ENCODE data around the gene FOXJ2.
"Not testable (repeated sequence)": the region's sequence is repeated elsewhere in the genome, so short reads cannot be mapped to it uniquely, and the experiment has no call there.

Gene FOXJ2

DNA sequence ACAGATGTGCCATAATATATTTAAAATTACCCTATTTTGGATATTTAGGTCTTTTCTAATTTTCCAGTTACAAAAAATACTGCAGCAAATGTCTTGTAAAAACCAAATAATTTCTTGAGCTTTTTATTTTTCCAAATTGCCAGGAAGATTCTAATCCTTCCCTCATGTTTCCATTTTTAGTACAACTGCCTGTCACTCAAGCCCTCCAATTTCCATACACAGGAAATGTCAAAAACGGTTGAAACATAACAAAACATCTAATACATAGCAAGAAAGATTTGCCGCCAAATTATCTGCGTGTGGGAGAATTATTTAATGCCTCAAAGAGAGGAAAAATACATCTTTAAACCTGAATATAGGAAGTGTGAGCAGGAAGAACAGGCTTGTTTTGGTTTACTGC, 2.3 kb upstream of the FOXJ2 start:
- DNase-seq (ENCODE audit: low spot score), result no peak

DNA sequence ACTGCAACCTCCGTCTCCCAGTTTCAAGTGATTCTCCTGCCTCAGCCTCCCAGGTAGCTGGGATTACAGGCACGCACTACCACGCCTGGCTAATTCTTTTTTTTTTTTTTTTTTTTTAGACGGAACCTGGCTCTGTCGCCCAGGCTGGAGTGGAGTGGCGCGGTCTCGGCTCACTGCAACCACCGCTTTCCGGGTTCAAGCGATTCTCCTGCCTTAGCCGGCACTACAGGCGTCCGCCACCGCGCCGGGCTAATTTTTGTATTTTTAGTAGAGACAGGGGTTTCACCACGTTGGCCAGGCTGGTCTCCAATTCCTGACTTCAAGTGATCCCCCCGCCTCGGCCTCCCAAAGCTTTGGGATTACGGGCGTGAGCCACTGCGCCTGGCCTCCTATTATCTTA, 1.5 kb upstream of the FOXJ2 start:
- DNase-seq (ENCODE audit: low spot score), result not testable (repeated sequence)

DNA sequence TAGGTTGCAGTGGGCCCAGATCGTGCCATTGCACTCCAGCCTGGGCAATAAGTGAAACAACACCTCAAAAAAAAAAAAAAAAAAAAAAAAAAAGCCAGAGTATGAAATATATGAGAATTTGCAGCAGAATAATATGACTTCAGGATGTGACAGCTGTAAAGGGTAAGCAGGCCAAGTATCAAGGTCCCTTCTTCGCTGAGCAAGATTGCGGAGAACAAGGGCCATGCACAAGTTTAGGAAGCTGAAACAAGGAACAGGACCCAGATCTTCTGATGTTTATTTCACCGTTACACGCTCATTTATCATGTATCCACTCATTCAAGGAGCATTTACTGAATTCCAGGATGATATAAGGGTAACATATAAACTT, 659 bp upstream of the FOXJ2 start:
- no peak for DNase-seq (ENCODE audit: low spot score)

DNA sequence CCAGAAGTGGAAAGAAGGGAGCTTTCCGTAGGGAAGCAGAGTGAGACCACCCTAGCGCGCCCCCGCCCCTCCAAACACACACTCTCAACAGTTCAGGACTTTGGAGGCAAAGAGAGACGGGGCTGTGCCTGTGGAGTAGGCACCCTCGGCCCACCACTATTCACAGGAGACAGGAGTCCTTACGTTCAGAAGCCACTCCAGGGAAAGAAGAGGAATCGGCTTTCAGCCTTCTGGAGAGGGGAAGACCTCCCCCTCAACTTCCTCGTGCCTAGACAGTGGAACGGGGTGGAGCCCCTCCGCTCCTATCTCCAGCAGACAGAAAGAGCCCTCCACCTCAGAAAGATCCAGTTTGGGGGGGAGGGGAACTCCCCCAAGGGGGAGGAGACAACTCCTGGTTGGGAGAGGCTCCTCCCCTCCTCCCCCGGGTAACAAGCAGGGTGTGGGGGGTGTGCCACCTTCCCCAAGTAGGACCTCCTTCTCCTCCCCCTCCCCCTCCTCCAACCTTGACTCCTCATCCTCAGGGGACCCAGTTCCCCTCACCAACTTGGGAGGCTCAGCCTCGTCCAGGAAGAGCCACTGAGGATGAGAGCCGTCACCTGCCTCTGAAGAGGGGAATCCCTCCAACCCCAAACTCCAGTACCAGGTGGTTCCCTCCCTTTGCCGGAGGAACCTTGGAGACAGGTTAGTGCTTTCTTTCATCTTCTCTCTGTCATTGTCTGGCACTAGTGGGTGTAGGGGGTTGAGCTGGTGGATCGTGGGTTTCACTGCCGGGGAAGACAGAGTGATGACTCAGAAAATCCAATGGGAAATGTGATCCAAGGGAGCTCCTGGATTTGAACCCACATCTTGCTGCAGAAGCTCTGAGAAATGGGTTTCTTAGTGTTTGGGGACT, 883 bp downstream of the FOXJ2 start:
- DNase-seq (ENCODE audit: low spot score), result peak; percentile 79

DNA sequence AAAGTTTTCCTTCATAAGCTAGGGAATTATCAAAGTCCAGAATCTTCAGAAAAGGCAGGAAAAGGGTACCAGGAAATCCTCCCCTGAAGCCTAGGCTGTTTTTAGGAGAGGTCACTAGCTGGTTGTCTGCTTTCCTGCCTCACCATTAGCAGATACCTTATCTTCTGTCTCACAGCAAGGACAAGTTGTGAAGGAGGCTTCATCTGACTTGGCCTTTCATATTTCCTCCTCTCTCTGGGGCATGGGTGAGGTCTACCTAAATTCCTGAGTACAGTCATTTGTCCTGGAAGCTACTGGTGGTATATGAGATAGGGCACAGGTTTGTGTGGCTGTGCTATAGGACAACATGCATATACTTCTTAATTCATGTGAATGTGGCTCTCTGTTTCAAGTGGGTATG, 2.3 kb downstream of the FOXJ2 start:
- no peak for DNase-seq (ENCODE audit: low spot score)

DNA sequence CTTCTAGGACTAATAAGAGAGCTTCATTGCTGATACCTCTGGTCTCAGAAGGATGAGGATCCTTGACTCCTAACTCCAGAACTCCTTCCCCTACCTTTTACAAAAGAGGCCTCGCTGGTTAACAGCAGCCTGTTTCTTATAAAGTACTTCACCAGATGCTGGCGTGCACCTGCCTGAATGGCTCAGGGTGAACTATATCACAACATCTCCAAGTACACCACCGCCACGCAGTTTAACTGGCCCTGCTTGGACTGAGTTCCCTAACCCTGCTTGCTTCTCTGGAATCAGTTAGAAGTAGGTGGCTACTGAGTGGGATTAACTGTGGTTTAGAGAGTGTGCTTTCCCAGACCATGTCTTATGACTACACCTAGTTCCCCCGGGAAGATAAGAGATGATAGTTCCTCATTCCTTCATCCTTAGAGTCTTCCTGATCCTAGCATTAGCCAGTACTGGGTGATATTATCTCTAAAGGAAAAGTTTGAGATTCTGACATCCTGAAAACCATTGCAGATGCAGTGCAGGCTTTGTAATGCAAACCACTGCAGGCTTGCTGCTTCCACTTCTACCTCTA, 3.0 kb downstream of the FOXJ2 start:
- DNase-seq (ENCODE audit: low spot score), result no peak

DNA sequence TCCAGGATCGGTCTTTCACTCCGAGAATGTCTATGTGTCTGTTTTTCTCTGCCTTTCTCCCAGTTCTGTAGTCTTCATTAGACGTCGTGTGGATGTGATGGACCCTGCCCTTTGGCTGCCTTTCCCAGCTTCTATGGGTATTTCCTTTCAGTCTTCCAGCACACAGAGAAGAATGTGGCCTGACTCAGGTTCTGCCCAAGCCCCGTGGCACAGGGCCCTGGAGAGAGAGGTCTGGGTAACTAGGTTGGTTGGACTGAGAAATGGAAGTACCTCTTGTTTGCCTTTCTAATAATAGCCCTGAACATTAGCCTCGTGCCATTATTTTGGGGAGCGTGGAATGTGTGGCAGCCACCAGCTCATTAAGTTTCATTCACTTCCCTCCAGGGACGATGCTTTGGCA, 3.8 kb downstream of the FOXJ2 start:
- no peak for DNase-seq (ENCODE audit: low spot score)

DNA sequence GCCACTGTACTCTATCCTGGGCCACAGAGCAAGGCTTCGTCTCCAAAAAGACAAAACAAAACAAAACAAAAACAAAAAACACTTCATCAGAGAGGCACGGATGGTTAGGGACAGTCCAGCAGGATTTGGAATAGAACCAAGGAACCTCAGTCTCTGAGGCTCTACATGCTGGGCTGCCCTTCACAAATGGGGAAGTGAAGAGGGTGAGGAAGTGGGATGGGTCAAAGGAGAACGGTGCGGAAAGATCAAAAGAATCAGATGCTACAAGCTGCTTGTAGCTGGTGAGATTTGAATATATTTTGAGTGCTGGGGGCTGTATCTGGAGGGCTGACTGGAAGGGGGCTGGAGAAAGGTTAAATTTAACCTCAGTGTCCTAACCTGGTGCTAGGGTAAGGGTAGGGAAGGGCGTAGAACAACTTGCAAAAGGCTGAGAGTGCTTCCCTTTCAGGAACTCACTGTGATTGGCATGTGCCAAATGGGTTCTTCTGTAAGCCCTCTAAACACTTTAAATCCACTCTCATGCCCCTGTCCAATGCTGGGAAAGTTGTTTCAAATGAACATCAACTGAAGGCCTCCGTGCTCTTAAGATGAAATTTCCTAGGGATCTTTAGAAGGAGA, 4.6 kb downstream of the FOXJ2 start:
- no peak for DNase-seq (ENCODE audit: low spot score)

DNA sequence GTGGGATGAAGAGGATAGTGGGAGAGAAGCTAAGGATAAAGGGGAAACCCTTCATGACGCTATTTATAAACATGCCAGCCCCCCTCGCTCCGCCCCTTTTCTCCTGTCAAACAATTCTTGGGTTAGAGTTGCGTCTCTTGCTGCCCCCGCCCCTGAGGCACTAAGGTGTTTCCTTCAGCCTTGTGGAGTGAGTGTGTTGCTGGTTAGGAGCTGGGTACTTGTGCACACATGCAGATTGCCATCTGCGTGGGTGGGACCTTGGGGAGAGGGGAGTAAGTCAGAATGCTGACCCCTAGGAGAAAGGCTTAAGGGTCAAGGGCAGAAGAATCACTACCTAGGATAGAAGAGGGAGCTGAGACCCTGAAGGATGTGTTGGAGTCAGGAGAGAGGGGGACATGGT, 5.4 kb downstream of the FOXJ2 start:
- no peak for DNase-seq (ENCODE audit: low spot score)

DNA sequence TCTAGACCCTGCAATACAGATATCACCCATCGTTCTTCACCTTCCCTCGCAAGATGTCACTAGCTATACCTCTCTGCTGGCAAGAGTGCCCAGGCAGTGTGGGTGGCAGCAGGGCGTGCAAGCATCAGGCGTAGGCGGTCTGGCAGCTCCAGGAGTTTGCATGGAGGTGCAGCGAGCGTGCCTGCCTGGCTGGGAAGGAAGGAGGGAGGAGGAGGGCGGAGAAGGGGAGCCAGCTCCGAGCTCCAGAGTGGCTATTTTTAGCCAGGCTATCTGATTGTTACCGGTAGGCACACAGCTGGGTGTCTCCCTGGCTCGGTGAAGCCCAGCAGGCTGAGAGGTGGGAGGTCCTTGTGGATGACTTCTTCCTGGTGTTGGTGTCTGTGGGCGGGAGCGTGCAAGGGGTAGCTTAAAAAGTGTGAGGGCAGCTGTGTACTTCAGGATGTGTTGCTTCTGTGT, 6.2 kb downstream of the FOXJ2 start:
- peak; percentile 87 for DNase-seq (ENCODE audit: low spot score)

DNA sequence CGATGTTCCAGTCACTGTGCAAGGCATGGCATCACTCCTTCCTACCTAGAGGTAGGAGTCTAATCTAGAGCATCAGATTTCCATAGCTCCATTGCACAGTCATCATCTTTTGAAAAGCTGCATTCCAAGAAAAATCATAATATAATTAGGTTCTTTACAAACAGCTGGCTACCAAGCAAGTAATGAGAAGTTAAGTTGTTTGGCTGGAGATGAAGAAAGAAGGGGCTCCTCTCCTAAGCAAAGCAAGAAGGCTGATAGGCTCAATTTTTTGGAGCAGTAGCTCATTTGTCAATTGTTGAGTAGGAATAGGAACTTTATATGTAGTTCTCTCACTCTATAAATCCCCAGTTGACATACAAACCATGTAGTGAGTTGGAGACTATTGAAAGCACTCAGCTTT, 8.3 kb downstream of the FOXJ2 start:
- DNase-seq (ENCODE audit: low spot score), result no peak

DNA sequence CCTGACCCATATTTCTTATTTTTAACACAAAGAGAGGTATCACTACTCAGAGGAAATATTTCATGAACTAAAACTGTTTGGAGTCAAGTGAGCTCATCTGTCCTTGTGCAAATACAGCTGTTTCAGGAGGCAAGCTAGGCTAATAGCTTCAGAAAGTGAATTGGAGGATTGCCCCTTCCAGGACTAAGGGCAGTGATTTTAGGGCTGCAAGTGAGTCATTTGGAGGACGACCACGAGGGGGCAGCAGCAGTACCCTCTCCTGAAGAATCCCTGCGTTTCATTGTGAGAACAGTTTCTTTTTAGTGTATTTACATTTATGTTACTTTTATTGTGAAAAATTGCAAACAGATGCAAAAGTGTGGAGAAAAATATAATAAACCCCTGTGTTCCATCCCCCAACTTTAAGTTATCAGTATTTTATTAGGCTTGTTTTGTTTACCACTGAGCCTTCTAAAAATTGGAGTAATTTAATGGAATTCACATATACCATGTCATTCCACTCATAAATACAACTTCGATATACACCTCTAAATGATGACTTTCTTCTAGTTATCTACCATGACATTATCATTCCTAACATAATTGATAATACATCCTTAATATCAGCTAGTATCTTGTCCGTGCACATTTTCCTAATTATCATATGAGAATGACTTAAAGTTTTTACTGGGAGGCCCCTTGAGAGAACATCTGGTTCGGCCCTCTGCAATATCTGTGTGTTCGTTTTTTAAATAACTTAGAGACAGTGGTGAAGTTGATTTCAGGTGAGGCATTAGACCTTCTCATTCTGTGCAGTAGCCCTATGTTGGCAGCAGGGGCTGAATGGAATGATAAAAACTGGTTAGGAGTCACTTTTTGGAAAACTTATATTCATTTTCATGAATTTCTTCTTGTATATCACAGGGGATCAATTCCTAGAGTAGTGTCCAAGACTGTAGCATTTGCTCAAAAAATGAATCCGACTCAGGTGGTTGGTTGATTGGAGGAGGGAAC, 13.7 kb downstream of the FOXJ2 start:
- DNase-seq (ENCODE audit: low spot score), result peak; percentile 80

DNA sequence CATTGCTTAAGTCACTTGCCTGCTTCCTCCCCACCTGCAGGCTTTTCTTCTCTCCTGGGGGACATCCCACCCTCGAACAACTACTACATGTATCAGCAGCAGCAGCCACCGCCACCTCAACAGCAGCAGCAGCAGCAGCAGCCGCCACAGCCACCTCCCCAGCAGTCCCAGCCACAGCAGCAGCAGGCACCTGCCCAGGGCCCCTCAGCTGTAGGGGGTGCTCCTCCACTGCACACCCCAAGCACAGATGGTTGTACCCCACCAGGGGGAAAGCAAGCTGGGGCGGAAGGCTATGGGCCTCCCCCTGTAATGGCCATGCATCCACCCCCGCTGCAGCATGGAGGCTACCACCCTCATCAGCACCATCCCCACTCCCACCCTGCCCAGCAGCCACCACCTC, 15.3 kb downstream of the FOXJ2 start:
- DNase-seq (ENCODE audit: low spot score), result no peak

DNA sequence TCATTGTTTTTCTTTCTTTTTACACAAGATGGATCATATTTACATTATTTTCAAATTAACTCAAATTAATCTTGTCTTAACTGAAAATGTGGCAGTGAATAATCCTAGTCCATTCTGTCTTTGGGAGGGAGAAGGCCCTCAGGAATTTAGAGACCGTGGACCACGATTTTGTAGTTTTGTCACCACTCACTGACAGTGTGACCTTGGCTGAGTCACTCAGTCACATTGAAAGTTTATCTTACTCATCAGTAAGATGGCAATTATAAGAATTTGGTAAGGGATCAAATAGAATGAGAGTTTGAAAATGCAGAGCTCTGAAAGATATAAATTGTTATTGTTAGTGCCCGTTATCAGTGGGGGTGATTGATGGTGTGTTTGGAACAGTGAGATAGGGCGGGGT, 16.4 kb downstream of the FOXJ2 start:
- no peak for DNase-seq (ENCODE audit: low spot score)

DNA sequence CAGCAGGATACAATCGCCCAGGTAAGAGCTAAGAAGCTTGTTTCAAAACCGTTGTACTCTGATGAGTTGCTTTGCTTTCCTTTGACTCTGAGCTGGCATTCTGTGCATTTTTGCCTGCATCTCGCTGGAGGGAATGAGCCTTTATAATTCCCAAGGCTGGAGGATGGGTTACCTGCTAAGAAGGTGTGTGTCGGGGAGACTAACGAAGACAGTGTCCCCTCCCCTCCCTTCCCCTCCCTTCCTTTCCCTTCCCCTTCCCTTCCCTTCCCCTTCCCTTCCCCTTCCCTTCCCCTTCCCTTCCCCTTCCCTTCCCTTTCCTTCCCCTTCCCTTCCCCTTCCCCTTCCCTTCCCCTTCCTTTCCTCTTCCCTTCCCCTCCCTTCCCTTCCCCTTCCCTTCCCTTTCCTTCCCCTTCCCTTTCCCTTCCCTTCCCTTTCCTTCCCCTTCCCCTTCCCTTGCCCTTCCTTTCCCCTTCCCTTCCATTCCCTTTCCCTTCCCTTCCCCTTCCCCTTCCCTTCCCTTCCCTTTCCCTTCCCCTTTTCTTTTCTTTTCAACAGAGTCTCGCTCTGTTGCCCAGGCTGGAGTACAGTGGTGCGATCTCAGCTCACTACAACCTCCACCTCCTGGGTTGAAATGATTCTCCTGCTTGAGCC, 18.2 kb downstream of the FOXJ2 start:
- DNase-seq (ENCODE audit: low spot score), result no peak

DNA sequence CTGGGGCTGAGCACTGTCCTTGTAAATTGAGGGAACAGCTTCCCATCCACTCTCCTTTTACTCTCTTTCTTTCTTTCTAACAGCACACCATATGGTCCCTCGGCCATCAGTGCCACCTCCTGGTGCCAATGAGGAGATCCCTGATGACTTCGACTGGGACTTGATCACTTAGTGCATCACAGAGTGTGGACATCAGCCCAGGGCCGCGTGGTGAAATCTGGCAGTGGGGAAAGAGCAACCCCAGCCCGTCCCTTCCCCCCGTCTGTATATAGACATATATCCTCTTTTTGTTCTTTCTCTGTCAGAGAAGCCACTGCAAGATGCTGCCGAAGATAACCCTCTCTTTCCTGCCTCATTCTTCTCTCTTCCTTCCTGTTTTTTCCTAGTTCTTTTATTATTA, 20.2 kb downstream of the FOXJ2 start:
- DNase-seq (ENCODE audit: low spot score), result no peak

DNA sequence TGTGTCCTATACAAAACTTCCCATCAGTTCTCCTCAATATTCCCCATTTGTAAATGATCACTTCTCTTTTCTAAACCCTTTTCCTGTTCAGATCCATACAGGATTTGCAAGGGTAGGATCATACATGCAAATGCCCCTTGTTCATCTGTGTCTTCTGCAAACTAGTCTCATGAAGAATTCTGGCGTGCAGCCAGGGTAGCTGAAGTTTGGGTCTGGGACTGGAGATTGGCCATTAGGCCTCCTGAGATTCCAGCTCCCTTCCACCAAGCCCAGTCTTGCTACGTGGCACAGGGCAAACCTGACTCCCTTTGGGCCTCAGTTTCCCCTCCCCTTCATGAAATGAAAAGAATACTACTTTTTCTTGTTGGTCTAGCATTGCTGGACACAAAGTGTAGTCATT, 22.3 kb downstream of the FOXJ2 start:
- DNase-seq (ENCODE audit: low spot score), result no peak

DNA sequence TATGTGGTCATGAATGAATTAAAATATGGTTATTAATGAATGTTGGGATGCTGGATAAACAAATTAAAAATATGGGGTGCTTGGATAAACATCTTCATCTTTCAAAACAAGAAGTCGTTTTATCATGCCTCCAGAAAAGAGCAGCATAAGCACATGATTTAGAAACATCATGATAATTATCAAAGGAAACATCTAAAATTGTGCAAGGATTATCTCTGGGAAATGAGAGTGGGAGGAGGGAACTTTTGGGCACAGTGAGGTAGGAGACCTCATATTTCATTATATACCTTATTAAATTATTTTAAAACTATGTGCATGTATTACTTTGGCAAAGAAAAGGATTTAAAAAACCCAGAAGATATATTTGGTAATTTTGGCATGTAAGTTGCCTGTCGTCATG, 24.8 kb downstream of the FOXJ2 start:
- no peak for DNase-seq (ENCODE audit: low spot score)

DNA sequence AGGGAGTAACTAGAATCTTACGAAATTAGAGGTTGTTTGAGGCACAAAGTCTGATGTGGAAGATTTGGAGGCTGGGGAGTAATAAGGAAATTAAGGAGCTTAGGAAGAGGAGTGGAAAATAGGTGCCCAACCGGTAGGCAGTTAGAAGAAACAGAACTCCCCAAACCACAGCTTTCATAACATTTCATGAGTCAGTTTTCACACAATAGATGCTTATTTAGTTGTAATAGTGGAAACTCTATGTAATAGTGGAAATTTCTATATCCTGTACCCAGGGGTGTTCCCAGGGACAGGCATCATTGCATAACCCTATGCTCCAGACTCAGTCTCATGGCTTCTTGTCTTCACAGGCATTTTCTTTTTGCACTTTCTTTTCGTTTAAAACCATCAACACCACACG, 25.3 kb downstream of the FOXJ2 start:
- DNase-seq (ENCODE audit: low spot score), result no peak

DNA sequence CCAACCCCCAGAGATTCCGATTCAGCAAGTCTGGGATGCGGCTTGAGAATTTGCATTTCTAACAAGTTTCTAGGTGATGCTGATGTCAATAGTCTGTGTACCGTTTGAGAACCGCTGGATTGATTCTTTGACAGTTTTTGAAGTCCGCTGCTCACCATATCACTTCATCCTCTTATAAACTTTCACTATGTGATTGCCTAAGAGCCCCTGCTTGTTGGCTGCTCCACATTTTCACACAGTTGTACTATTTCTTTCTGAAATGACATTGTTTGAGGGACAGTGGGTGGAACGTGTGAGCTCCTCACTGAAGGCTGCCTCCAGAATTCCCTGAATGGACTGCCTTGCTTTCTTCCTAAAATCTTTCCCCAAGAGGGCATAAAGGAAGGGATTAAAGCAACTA, 26.0 kb downstream of the FOXJ2 start:
- no peak for DNase-seq (ENCODE audit: low spot score)

DNA sequence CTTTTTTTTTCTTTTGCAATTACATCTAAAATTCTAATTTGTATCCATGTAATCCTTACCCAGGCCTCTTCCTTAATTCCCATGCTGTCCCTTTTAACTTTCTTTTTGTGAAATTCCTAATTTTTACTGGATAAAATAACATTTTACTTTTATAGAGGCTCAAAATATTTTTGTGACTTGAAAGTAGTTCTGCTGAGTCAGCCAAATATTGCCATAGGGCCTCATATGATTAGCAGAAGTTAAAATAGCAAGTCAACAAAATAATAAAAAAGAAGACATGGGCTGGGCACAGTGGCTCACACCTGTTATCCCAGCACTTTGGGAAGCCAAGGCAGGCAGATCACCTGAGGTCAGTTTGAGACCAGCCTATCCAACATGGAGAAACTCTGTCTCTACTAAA, 31.6 kb downstream of the FOXJ2 start:
- DNase-seq (ENCODE audit: low spot score), result no peak

All from hepatic stellate cell (primary cell).